HPDE6-E6E7 (cell line): Measurements from ENCODE around the gene EEF1G.
A peak's percentile ranks its signal among the peaks of the same experiment; 100 is the strongest.

Experiments used
- DNase-seq: peaks from one replicate; pipeline ENCODE4 v3.0.0; 2011; ENCODE audit warnings: missing footprints; ENCODE audit errors: extremely low spot score

The EEF1G gene

GRCh38 chr11:62540804-62541701 is 32.6 kb downstream of the EEF1G start:
- no peak for DNase-seq

DNA sequence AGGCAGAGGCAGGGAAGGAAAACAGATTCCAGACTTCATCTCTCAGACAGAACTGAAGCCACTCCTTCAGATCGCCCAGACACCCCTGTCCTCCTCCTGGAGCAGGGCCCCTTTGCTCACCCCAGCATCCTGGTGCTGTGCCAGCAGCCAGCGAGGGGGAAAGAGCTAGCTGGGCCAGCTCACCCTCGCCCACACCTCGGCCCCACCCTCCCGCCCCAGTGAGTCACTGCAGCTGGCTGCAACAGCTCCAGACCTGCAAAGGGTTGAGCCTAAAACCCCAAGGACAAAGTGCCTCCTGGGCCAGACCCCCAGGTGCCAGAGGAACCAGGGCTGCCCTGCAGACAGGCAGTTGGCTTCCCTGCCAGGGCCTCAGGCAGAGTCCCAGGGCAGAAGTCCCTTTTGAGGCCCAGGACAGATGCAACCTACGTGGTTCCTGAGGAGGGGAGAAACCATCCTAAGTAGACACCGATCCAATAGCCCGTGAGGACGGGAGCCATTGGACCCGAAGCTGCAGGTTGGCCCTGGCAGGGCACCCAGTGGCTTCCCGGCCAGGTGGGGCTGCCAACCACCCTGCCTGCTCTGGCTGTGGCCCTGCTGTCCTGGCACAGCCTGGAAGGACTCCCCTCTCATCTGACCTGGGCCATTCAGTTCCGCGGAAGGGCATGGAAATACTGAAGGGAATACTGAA is 34.3 kb downstream of the EEF1G start:
- DNase-seq: peak; percentile 84

DNA sequence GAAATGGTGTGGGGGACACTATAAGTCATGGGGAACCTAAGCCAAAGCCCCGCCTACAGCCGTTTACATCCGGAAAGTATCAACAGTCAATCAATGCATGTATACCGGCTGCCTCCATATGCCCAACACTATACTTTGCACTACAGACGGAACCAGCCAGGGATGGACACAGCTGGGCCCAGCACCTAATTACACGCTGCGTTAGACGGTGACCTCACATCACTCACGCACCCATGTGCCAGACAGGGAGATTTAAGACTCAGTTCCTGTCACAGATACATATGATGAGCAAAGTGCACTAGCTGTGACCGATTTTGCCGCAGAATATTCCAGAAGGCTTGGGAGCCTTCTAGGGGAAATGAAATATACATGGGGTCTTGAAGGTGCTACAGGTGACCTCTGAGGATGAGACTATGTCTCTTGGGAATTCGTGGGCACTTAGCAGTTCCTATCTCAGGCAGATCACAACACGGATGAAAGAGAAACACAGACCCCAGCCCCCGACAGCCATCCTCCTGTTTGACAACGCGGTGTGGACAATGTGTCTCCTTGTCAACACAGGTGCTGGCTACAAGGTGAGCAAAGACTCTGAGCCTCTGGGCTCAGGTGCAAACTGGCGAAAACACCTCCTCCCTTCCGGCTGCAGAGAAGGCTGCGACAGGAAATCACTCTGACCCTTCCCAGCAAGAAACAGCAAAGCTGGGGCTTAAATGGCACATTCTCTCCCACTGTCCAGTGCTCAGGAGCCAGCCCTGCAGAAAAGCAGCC is 35.0 kb downstream of the EEF1G start:
- DNase-seq: no peak

- DNase-seq: no peak
These were observed 37.3 kb downstream of the EEF1G start for GRCh38 chr11:62536301-62536957.

DNA sequence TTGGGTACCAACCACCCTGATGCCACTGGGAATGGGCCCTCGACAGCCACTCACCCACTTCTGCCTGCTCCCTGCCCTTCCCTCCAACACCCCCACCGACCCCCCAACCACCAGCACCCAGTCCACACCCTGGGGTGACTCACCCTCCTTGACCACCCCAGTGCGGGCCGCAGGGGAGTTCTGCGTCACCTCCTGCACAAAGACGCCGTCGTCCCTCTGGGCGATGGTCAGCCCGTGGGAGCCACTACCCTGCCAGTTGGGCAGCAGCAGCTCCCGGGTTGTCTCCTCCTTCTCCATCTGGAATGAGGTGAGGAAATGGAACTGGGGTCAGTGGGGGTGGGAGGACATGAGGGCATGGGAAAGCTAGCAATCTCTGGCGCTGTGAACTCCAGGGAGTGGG is 37.9 kb downstream of the EEF1G start:
- no peak for DNase-seq

DNA sequence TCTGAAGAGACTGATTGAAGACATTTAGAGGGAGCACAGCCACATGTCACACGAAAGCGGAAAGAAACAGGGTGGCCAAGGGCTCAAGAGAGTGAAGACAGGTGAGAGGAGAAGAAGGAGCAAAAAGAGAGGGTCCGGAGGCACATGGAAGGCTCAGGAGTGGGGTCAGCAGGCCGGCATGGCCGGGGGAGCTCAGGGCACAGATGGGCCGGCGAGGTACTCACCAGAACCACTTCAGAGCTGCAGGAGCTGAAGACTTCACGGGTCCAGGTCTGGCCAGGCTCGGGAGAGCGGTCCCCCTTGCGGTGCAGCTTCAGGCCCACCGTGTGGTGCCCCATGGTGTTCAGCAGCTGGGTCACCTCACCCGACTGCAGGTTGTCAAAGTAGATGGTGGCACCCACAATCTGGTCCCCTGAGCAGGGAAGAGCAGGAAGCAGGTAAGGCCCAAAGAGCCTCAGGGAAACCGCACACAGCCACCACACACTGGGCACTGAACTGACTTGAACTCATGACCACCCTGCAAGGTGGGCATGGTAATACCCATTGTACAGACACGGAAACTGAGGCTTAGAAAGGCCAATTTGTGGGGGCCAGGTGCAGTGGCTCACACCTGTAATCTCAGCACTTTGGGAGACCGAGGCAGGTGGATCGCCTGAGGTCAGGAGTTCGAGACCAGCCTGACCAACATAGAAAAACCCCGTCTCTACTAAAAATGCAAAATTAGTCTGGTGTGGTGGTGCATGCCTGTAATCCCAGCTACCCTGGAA is 38.7 kb downstream of the EEF1G start:
- no peak for DNase-seq

- DNase-seq: no peak
These were observed 41.6 kb downstream of the EEF1G start for GRCh38 chr11:62532096-62532495.

DNA sequence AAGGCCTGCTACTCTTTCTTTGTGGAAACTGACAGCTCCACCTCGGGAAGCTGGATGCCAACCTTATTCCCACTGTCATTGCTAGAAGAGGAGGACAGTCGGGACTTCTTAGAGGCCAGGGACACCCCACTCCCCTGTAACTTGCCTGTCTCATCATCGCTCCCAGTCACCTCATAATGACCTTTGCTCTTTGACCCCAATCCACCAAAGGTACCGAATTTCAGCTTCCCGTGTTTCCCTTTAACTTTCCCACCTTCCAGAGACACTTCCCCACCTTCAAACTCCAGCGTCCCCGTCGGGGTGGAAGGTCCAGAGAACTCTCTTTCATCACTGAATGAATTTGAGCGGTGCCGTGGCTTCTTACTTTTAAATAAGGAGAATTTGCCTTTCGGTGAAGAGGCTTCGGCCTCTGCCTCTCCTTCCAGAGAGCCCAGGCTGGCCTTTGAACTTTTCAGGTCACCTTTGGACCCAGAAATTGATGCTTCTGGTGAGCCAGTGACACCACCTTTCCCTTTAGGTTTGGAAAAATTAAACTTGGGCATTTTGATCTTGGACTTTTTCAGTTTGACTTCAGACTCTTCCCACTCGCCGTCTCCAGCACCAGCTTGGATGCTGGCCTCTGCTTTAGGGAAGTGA is 56.8 kb downstream of the EEF1G start:
- DNase-seq: no peak

DNA sequence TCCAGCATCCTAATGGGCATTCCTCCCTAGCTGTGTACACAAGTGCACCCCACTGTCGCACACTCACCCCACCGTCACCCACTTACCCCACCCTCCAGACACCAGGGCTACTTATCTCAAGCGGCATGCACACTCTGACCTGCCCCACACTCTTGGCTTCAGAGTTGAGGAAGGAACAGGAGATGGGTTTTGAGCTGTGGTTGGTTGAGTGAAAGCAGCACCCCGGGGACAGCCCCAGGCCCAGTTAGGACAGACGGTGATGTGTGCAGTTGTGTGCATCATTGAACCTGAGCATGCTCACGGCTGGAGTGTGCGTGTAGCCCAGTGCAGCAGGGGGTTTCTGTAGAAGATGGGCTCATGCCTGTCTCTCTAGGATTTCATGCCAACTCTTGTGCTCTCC is 59.5 kb downstream of the EEF1G start:
- DNase-seq: no peak

GRCh38 chr11:62513626-62514025 is 60.1 kb downstream of the EEF1G start:
- DNase-seq: no peak

GRCh38 chr11:62512961-62513360 is 60.7 kb downstream of the EEF1G start:
- DNase-seq: no peak
